ENCODE results near the gene NR4A3. TPM values are rescaled to one million over a fixed set of nuclear protein-coding genes. Genes with fewer than 3 reads are reported as not detected.
A peak's percentile ranks its signal among the peaks of the same experiment; 100 is the strongest.

NR4A3 gene
- total and polyA plus RNA-seq, 5 donors from 2014 or later = 0.21 to 84.1 (median 0.41) TPM

GRCh38 chr9:99881769-99882168, 60.1 kb downstream of the NR4A3 start:
- Mint-ChIP-seq H3K9me3 (peaks cover 0 to 1% (median 0%) of the 10 kb centered on the region in 7 donors), H3K36me3 (peaks cover 4% of the 10 kb centered on the region), H3K4me1 (no peaks in the 10 kb centered on the region), H3K4me3 (no peak overlapping the region), H3K27me3 (peaks cover 5% of the 10 kb centered on the region), H3K27ac (no peak overlapping the region)
- Histone ChIP-seq H3K27ac (ENCODE audit: insufficient read depth, low read length, poor library complexity, severe bottlenecking) (no peak overlapping the region), H3K4me3 (ENCODE audit: low read depth, low read length) (no peak overlapping the region), H3K4me1 (ENCODE audit: control insufficient read depth, insufficient read depth, low read length, poor library complexity, severe bottlenecking) (no peaks in the 10 kb centered on the region), H3K27me3 (ENCODE audit: control insufficient read depth, insufficient read depth, low read length) (no peaks in the 10 kb centered on the region), H3K9me3 (ENCODE audit: control insufficient read depth in 2 of 2, low read length in 2 of 2) (no peaks in the 10 kb centered on the region), H3K36me3 (ENCODE audit: control insufficient read depth, insufficient read depth, low read length) (no peaks in the 10 kb centered on the region)
- DNase-seq (no peak), ATAC-seq (ENCODE audit: low read depth in 2 of 2) (no peak)

DNA sequence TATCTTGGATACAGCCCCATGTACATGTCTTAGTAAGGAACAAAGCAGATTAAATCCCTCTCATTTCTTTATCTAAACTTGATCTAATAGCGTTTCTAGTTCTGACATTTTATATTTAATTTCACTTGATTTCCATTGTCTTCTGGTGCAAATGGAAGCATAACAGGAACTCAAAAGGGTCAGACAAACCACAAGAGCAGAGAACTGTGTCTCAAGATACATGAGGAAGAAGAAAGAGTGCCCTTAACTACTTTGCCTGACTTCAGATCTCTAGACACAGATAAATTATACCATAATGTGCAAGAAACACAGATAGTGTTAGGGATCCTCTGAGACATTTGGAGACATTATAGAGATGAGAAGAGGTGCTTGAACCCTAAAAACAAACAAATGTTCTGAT, 64.1 kb downstream of the NR4A3 start:
- H3K9me3 ChIP-seq (ENCODE audit: control insufficient read depth in 2 of 2, low read length in 2 of 2) = no peaks in the 10 kb centered on the region
- H3K36me3 Mint-ChIP-seq = no peaks in the 10 kb centered on the region
- no peaks in the 10 kb centered on the region for H3K27me3 ChIP-seq (ENCODE audit: control insufficient read depth, insufficient read depth, low read length)
- H3K9me3 Mint-ChIP-seq = no peaks in the 10 kb centered on the region
- ATAC-seq (ENCODE audit: low read depth in 2 of 2) (no peak), DNase-seq (no peak)
- H3K27ac ChIP-seq (ENCODE audit: insufficient read depth, low read length, poor library complexity, severe bottlenecking) = no peak overlapping the region
- H3K27ac Mint-ChIP-seq = no peak overlapping the region
- peaks cover 10% of the 10 kb centered on the region for H3K27me3 Mint-ChIP-seq
- no peaks in the 10 kb centered on the region for H3K4me1 ChIP-seq (ENCODE audit: control insufficient read depth, insufficient read depth, low read length, poor library complexity, severe bottlenecking)
- no peak overlapping the region for H3K4me3 ChIP-seq (ENCODE audit: low read depth, low read length)
- H3K4me1 Mint-ChIP-seq = no peaks in the 10 kb centered on the region
- H3K36me3 ChIP-seq (ENCODE audit: control insufficient read depth, insufficient read depth, low read length) = no peaks in the 10 kb centered on the region
- no peak overlapping the region for H3K4me3 Mint-ChIP-seq

GRCh38 chr9:99889120-99889519, 67.4 kb downstream of the NR4A3 start:
- H3K9me3 Mint-ChIP-seq = no peaks in the 10 kb centered on the region
- no peak overlapping the region for H3K27ac Mint-ChIP-seq
- no peaks in the 10 kb centered on the region for H3K4me1 Mint-ChIP-seq
- no peak overlapping the region for H3K27ac ChIP-seq (ENCODE audit: insufficient read depth, low read length, poor library complexity, severe bottlenecking)
- ATAC-seq (ENCODE audit: low read depth in 2 of 2) = no peak
- no peaks in the 10 kb centered on the region for H3K9me3 ChIP-seq (ENCODE audit: control insufficient read depth in 2 of 2, low read length in 2 of 2)
- H3K27me3 ChIP-seq (ENCODE audit: control insufficient read depth, insufficient read depth, low read length) = no peaks in the 10 kb centered on the region
- H3K36me3 ChIP-seq (ENCODE audit: control insufficient read depth, insufficient read depth, low read length) = no peaks in the 10 kb centered on the region
- no peaks in the 10 kb centered on the region for H3K36me3 Mint-ChIP-seq
- peaks cover 9% of the 10 kb centered on the region for H3K27me3 Mint-ChIP-seq
- H3K4me3 ChIP-seq (ENCODE audit: low read depth, low read length) = no peak overlapping the region
- no peak for DNase-seq
- no peaks in the 10 kb centered on the region for H3K4me1 ChIP-seq (ENCODE audit: control insufficient read depth, insufficient read depth, low read length, poor library complexity, severe bottlenecking)
- no peak overlapping the region for H3K4me3 Mint-ChIP-seq

GRCh38 chr9:99894826-99895225, 73.1 kb downstream of the NR4A3 start:
- Histone ChIP-seq H3K36me3 (ENCODE audit: control insufficient read depth, insufficient read depth, low read length) (no peaks in the 10 kb centered on the region), H3K9me3 (ENCODE audit: control insufficient read depth in 2 of 2, low read length in 2 of 2) (no peaks in the 10 kb centered on the region), H3K27ac (ENCODE audit: insufficient read depth, low read length, poor library complexity, severe bottlenecking) (no peak overlapping the region), H3K27me3 (ENCODE audit: control insufficient read depth, insufficient read depth, low read length) (peaks cover 5% of the 10 kb centered on the region), H3K4me3 (ENCODE audit: low read depth, low read length) (no peak overlapping the region), H3K4me1 (ENCODE audit: control insufficient read depth, insufficient read depth, low read length, poor library complexity, severe bottlenecking) (no peaks in the 10 kb centered on the region)
- Mint-ChIP-seq H3K9me3 (no peaks in the 10 kb centered on the region), H3K36me3 (no peaks in the 10 kb centered on the region), H3K27me3 (peaks cover 32% of the 10 kb centered on the region), H3K4me1 (no peaks in the 10 kb centered on the region), H3K4me3 (no peak overlapping the region), H3K27ac (no peak overlapping the region)
- DNase-seq = no peak
- ATAC-seq (ENCODE audit: low read depth in 2 of 2) = no peak

- no peak overlapping the region for H3K27ac ChIP-seq (ENCODE audit: insufficient read depth, low read length, poor library complexity, severe bottlenecking)
- Mint-ChIP-seq H3K36me3 (no peaks in the 10 kb centered on the region), H3K4me3 (no peak overlapping the region), H3K4me1 (no peaks in the 10 kb centered on the region), H3K9me3 (peaks cover 0 to under 1% (median 0%) of the 10 kb centered on the region in 7 donors), H3K27me3 (peaks cover 34% of the 10 kb centered on the region), H3K27ac (no peak overlapping the region)
- H3K4me1 ChIP-seq (ENCODE audit: control insufficient read depth, insufficient read depth, low read length, poor library complexity, severe bottlenecking) = no peaks in the 10 kb centered on the region
- no peak overlapping the region for H3K4me3 ChIP-seq (ENCODE audit: low read depth, low read length)
- ATAC-seq (ENCODE audit: low read depth in 2 of 2) (no peak), DNase-seq (no peak)
- H3K27me3 ChIP-seq (ENCODE audit: control insufficient read depth, insufficient read depth, low read length) = peaks cover 5% of the 10 kb centered on the region
- no peaks in the 10 kb centered on the region for H3K9me3 ChIP-seq (ENCODE audit: control insufficient read depth in 2 of 2, low read length in 2 of 2)
- H3K36me3 ChIP-seq (ENCODE audit: control insufficient read depth, insufficient read depth, low read length) = no peaks in the 10 kb centered on the region
These were observed 73.8 kb downstream of the NR4A3 start for GRCh38 chr9:99895510-99895909.

DNA sequence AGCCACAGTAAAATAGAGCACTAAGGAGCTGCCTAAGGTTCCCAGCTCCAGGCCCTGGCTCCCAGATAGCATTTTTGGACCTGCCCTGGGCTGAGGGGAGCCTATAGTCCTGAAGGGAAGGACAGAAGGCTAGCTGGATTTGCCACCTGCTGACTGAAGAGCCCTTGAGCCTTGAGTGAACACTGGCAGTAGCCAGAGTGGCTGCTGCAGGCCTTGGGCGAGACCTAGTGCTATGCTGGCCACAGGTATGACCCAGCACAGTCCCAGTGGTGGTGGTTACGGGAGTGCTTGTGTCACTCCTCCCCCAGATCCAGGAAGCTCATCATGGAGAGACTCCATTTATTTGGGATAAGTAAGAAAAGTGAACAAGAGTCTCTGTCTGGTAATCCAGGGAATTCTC, 74.4 kb downstream of the NR4A3 start:
- Mint-ChIP-seq H3K27me3 (peaks cover 36% of the 10 kb centered on the region), H3K9me3 (peaks cover 0 to 3% (median 0%) of the 10 kb centered on the region in 7 donors), H3K36me3 (no peaks in the 10 kb centered on the region), H3K4me3 (no peak overlapping the region), H3K27ac (no peak overlapping the region), H3K4me1 (no peaks in the 10 kb centered on the region)
- Histone ChIP-seq H3K4me3 (ENCODE audit: low read depth, low read length) (no peak overlapping the region), H3K36me3 (ENCODE audit: control insufficient read depth, insufficient read depth, low read length) (no peaks in the 10 kb centered on the region), H3K27ac (ENCODE audit: insufficient read depth, low read length, poor library complexity, severe bottlenecking) (no peak overlapping the region), H3K9me3 (ENCODE audit: control insufficient read depth in 2 of 2, low read length in 2 of 2) (no peaks in the 10 kb centered on the region), H3K4me1 (ENCODE audit: control insufficient read depth, insufficient read depth, low read length, poor library complexity, severe bottlenecking) (no peaks in the 10 kb centered on the region), H3K27me3 (ENCODE audit: control insufficient read depth, insufficient read depth, low read length) (peaks cover 5% of the 10 kb centered on the region)
- no peak for DNase-seq
- no peak for ATAC-seq (ENCODE audit: low read depth in 2 of 2)

DNA sequence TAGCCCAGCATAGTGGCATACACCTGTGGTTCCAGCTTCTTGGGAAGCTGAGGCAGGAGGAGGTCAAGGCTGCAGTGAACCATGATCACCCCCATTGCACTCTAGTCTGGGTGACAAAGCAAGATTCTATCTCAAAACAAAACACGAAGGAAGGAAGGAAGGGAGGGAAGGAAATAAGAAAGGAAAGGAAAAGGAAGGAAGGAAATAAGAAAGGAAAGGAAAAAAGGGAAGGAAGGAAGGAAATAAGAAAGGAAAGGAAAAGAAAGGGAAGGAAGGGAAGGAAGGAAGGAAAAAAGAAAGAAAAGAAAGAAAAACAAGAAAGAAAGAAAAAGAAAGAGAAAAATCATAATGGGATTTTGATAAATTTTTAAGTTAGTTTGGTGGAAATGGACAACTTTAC, 81.7 kb downstream of the NR4A3 start:
- Histone ChIP-seq H3K36me3 (ENCODE audit: control insufficient read depth, insufficient read depth, low read length) (no peaks in the 10 kb centered on the region), H3K27me3 (ENCODE audit: control insufficient read depth, insufficient read depth, low read length) (peaks cover 4% of the 10 kb centered on the region), H3K9me3 (ENCODE audit: control insufficient read depth in 2 of 2, low read length in 2 of 2) (no peaks in the 10 kb centered on the region), H3K4me3 (ENCODE audit: low read depth, low read length) (no peak overlapping the region), H3K4me1 (ENCODE audit: control insufficient read depth, insufficient read depth, low read length, poor library complexity, severe bottlenecking) (peaks cover 8% of the 10 kb centered on the region), H3K27ac (ENCODE audit: insufficient read depth, low read length, poor library complexity, severe bottlenecking) (no peak overlapping the region)
- Mint-ChIP-seq H3K4me3 (peak overlapping the region in 2 of 4 donors; percentile 40 to 62), H3K9me3 (peaks cover 0 to 3% (median 0%) of the 10 kb centered on the region in 7 donors), H3K36me3 (no peaks in the 10 kb centered on the region), H3K4me1 (peaks cover 5 to 19% (median 17%) of the 10 kb centered on the region in 4 donors), H3K27me3 (peaks cover 25% of the 10 kb centered on the region), H3K27ac (no peak overlapping the region)
- ATAC-seq (ENCODE audit: low read depth in 2 of 2) (no peak), DNase-seq (no peak)

- H3K36me3 Mint-ChIP-seq = peaks cover 7% of the 10 kb centered on the region
- Histone ChIP-seq H3K9me3 (ENCODE audit: control insufficient read depth in 2 of 2, low read length in 2 of 2) (no peaks in the 10 kb centered on the region), H3K4me1 (ENCODE audit: control insufficient read depth, insufficient read depth, low read length, poor library complexity, severe bottlenecking) (peaks cover 8% of the 10 kb centered on the region), H3K27me3 (ENCODE audit: control insufficient read depth, insufficient read depth, low read length) (no peaks in the 10 kb centered on the region), H3K36me3 (ENCODE audit: control insufficient read depth, insufficient read depth, low read length) (no peaks in the 10 kb centered on the region), H3K27ac (ENCODE audit: insufficient read depth, low read length, poor library complexity, severe bottlenecking) (peak overlapping the region; percentile 95), H3K4me3 (ENCODE audit: low read depth, low read length) (peak overlapping the region; percentile 78)
- no peak for ATAC-seq (ENCODE audit: low read depth in 2 of 2)
- H3K27me3 Mint-ChIP-seq = peaks cover 9% of the 10 kb centered on the region
- H3K4me1 Mint-ChIP-seq = peaks cover 10 to 33% (median 29%) of the 10 kb centered on the region in 4 donors
- H3K27ac Mint-ChIP-seq = peak overlapping the region; percentile 91 to 100 (median 95)
- DNase-seq = no peak
- peak overlapping the region; percentile 90 to 99 (median 99) for H3K4me3 Mint-ChIP-seq
- no peaks in the 10 kb centered on the region for H3K9me3 Mint-ChIP-seq
These were observed 84.2 kb downstream of the NR4A3 start for GRCh38 chr9:99905833-99906402.
